GM19438 (cell line): Measurements from ENCODE around the gene VPS13D.

ENCODE experiments used
- ATAC-seq: cut with Tn5 transposase; IDR thresholded peaks from one replicate; pipeline ENCODE4 v1.9.1; 2021; ENCODE audit warnings: low read depth; ENCODE audit not compliant: unreplicated experiment

Gene VPS13D

DNA sequence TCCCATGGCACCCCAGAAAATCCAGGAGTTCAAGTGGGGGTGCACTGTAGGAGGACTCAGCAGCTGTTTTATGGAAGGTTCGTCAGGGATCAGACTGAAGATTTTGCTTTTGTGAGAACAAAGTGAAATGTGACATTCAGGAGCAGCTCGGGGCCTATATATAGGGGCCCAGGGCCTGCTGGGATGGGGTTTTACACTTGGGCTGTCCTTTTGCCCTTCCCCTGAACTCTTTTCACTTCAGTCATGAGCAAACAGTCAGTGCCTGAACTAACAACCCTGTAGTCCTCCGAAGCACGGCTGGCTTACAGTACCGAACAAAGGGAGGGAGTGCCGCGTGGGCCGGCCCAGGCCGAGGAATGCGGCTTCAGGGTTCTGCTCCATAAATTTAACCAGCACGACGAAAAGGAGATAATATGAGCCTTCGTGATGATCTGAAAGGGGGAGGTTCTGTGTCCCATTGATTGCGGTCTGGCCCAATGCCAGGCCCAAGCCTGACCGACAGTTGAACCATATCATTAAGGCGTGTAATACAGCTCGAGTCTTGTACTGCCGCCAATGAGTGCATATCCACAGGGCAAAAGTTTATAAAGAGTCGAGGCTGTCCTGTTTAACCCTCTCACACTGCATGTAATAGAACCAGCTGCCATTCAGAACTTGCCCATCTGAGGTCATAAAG, 248.2 kb downstream of the VPS13D start:
- ATAC-seq = no peak

DNA sequence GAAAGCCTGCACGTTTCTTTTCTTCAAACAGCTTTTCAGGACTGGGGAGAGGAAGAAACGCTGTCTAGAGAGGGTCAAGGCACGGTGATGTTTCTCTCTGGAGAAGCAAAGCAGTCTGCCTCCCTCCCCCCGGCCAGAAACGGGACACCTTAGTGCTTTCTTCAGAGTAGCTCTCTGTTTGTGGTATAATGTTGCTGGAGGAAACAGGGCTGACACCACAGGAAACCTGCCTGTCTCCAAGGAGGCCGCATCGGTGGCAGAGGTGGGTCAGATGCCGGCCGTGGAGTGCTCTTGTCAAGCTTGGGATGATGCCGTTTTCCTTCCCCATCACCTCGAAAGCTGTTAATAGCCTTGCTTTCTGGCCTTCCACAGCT, 248.8 kb downstream of the VPS13D start:
- no peak for ATAC-seq

DNA sequence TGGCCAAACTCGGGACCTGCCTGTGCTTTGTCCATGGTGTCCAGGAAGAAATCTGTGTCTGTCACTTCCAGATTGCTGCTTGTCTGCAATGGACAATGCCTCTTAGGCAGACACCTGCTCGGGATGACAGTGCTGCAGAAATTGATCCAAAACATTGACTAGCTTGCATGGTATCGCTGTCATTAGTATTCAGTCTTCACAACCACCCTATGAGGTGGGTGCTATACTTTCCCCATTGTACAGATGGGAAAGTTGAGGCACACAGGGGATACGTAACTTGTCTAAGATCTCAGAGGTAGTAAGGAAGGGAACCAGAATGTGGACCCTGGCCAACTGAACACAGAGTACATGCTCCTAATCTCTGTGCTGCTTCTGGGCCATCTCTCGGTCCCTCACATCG, 249.5 kb downstream of the VPS13D start:
- no peak for ATAC-seq

DNA sequence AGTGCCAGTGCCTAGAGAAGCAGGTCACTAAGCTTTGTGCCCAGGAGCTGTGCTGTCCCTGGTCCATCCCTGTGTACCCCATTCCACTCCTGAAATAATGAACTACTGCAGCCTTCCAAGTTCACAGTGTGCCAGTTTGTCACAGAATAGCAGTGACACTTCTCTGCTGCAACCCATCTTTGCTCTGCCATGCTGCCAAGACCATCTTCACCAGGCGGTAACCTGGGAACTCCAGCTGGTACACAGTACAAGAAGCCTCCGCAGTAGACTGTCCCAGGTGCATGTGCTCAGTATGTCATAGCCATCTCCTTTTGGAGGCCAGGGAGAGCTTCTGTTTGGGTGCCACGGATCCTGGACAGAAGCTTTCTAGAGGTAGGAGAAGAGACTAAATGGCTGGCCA, 250.2 kb downstream of the VPS13D start:
- no peak for ATAC-seq

DNA sequence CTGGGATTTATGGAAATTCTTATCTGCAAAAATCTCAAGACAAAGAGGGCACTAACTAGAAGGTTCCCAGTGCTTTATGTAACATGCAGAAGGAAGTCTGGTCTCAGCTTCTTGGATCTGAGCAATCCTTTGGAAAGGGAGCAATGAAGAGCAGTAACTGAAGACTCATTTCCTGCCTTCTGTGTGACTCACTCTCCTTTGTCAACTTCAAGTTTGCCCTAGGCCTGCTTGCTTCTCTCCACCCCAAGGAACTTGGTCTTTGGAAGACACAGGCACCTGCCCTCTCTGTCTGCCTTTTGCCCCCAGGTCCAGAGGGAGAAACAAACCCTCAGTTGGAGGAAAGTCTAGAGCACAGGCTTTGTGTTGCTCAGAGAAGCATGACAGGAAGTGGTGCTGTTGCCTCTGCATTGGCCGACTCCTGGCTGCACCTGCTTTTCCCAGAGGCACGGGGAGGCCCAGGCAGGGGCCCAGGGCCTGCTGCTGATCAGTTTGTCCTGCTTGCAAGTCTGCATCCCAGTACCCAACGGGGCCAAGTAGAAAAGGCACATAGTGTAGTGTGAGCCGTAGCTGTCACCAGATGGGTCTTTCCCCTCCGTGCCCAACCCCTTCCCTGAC, 251.0 kb downstream of the VPS13D start:
- no peak for ATAC-seq

DNA sequence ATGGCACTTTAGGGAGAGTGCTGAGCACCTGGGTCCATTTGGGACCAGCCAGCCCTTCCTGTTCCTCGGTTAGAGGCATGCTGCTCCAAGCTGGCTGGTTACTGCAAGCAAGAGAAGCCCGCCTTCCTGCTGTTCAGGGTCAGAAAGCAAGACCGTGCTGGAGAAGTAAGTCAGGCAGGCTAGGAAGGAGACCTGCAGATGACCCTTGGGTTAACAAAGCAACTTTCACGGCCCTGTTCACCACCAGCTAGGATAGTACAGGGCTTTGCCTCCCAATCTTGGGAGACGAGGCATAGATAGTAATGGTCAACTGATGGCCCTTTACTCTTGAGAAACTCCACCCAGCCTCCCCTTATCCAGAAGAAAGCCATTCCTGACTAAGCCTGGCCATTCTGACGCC, 252.1 kb downstream of the VPS13D start:
- ATAC-seq = no peak

DNA sequence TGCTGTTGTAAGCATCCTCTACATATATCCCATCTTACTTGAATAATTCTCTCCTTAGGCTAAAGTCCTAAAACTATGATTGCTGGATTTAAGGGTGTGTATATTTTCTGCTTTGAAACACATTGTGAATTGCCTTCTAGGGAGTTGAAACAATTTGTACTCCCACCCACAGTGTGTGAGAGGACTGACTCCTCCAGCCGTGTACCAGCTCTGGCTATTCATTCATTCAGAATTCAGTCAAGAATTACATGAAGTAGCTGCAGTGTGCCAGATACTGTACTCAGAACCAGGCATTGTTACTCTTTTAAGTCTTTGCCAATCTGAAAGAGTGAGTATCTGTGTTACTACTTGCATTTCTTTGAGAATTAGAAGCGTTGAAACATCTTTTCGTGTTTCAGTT, 253.2 kb downstream of the VPS13D start:
- ATAC-seq = no peak

DNA sequence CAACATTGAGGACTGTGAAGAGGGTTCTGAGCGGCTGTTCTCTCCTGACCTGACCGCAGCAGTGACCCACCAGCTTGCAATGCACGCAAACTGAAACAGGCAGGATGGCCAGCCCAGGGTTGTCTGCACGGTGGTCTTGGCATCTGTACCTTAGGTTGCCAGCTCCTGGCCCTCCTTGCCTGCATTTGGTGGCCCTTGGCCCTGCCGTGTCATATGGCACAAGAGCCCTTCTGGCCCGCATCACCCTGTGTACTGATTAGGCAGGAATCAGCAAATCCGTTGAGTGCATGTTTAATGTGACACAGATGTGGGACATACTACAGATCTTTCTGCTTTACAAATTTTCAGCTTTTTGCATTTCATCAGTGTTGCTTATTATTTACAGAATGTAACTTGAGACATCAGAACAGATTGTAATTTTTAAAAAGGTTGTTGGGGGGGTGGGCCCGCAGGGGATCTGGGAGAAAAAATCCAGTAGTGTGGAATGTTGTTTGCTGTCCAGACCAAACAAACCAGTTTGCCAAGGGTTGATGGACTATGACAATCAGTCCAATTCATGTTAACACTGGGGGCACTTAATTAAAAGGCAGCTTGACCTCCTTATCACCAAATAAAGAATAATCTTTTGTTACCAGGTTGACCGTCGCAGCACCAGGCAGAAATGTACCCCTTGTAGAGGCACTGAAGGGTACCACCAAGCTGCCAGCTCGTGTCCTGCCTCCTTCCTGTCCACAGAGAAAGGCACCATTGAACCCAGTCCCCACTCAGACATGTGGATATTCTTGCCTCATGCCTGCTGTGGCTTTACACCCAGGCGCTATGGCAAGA, 255.6 kb downstream of the VPS13D start:
- no peak for ATAC-seq

DNA sequence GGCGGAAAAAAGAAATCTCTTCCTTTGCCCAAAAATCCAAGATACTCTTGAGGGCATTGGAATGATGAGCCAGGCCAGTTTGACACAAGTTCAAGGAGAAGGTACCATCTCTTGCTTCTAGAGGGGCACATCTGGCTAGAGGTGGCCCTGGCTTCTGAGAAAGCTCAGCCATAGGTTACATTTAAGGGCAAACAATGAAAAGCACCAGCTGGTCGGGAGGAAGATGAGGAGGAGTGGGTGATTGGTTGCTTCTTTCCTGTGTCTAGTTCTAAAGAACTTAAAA, 256.2 kb downstream of the VPS13D start:
- ATAC-seq = no peak

DNA sequence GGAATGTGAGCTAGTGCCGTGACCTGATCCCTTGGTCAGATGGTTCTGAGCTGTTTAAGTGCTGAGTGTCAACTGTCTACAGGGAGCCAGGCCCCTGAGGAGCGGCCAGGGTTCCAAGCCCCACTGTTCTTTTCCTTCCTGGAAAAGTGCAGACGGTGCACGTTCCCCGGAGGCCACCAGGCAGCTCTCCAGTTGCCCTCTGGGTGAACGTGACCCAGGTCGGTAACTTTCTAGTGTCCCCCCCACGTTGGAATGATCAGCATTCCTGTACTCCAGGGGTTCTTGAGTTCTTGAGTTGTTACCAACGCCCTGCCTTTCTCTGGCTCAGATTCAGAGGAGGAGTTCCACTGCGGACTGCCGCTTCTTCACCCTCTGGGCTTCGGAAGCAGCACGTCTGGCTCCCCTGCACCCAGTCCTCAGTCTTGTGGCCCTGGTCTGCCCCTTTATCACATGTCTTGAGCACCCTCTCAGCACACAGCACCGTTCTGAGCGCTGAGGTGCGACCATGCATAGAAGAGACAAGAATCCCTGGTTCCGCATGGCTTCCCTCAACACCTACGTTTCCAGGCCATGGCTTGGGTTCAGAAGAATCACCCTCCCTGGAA, 256.7 kb downstream of the VPS13D start:
- no peak for ATAC-seq

DNA sequence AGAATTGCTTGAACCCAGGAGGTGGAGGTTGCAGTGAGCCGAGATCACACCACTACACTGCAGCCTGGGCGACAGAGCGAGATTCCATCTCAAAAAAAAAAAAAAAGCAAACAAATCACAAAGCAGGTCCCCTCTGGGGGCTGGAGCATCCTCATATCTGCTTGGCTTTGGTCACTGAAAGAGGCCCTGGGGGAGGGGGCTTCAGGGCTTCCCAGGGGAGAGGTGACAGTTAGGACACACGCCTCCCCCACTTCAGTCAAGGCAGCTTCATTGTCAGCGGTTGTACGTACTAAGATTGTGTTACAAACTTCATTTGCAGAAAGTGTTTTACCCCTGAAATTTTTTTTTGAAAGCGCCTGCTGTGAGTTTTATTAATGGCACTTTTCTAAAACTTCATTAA, 257.7 kb downstream of the VPS13D start:
- ATAC-seq = no peak

DNA sequence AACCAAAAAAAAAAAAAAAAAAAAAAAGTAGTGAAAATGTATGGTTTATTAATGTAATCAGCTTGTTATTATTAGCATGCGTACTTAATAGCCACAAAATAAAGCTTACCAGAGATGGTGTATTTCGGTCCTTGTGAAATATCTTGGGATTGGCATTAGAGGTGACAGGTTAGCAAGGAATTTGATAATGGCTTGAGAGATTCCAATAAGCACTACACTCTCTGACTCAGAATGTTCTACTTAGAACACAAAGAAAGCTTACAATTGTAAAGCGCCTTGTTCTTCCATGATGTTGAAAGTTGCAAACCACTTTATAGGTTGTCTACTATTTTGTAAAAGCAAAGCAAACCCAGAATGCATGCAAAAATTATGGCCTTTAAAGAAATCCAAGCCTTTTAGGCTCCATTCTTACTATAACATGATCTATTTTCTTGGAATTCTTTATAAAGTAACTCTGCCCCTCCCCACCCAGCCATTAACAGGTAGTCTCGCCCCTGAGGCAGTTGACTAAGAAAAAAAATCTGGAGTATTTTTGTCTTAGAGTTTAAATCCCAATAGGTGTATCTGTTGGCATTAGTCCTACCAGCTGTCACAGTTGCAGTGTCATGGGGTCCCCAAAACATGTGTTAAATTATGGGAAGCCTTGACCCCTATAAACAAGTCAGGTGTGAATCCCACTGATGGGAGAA, 259.0 kb downstream of the VPS13D start:
- ATAC-seq = no peak

DNA sequence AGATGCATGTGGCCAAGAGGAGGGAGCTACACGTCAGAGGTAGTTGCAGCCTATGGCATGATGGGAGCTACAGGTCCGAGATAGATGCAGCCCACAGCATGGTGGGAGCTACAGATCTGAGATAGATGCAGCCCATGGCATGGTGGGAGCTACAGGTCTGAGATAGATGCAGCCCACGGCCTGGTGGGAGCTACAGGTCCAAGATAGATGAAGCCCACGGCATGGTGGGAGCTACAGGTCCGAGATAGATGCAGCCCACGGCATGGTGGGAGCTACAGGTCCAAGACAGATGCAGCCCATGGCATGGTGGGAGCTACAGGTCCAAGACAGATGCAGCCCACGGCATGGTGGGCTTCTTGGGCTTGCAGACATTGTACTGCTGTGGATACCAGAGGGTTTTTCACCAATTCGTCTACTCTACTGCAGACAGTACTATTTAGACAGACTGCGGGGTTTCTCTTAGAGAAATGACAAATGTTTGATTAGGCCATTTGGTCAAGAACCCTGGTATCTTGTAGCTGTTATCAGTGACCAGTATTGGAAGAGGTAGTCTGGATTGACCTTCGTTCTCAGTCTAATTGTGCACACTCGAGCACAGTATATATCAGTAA, 260.8 kb downstream of the VPS13D start:
- ATAC-seq = no peak

DNA sequence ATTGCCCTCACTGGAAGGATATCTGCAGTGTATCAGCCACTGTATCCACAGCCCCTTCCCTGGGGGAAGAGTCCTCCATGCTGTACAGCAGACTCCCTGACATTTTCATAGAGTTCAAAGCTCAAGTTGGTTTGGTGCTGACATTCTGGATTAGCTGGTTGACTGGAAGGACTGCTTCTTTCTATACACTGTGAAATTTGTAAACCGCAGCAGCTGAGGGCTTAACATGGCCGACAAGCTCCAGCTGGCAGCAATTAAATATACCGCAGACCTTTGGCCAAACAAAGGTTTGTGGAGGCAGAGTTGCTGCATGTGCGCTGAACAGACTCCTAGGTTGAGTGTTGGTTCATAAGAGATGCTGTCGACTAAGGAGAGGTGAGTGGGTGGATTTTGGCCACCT, 261.8 kb downstream of the VPS13D start:
- ATAC-seq = no peak

DNA sequence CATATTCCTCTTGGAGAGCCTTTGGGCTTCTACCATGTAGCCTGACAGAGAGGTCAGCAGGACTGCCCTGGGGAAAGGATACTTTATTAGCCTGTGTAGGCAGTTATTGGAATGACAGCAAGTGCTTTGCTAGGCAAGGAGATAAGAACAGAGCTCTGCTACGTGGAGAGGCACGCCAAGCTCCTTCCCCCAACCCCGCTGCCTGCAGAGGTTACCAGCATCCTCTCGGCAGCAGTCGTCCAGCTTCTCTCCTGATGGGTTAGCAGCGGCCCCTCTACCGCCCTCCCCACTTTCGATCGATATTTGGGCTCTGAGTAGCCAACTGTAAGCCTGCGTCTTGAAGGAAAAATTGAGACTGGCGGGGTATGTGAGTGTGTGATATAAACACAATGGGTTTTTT, 265.9 kb downstream of the VPS13D start:
- ATAC-seq = no peak

DNA sequence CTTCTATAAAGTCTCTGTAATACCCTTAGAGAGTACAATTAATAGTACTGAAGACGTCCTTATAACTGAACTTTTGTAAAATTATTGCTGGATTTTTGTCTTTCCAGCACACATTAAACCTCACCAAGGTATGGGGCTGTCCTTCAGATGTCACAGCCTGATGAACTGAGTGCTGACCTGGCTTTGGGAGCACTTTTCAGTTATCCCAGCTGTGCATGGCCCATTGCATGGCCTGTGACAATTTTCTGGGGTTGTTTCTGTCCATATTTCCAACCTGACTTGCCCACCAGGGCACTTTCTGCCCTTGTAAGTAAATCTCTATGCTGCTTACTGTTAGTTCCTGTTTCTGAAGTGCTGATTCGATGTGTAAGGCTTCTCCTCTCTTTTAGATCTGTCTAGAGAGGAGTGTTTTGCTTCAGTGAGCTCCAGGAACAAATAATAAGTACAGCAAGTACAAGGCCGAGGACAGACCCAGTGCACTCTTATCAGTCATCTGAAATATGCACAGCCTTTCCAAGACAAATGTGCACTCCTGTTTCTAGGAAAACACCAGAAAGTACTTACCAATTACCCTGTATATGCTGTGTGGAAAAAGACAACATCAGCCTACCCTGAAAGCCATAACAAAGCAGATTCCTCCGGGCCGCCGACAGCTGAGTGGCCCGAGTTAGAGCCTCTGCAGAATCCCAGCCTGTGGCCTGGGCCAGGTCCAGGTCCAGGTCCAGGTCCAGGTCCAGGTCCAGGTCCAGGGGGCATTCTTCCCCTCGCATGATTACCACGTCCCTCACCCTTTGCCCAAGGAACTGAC, 266.5 kb downstream of the VPS13D start:
- no peak for ATAC-seq

DNA sequence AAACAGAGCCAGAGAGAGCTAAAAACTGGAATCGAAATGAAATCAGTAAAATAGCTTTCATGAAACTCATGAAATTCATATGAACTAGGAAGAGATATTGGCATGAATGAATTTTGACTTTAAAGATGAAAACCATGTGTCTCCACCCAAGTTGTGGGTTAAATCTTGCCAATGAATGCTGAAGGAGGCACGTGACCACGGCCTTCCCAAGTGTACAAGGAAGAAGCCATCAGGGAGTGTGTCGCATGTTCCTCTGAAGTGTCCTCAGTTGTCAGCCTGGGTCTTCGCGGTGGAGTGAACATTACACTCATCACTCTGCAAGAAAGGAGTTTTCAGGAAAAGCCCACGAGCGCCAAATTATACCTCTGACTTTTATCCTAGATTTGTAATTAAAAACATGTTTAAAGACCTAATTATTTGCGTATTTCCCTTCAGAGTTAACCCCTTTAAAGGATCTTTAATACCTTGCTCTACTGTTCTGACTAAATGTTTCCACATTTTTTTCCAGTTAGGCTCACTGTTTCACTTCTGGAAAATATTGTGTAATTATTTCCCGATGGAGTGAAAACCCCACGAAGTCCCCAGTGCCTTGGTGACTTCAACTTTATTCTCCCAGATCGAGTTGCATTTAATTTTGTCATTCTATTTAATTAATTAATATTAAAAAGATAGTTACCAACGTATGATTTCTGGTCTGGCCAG, 269.9 kb downstream of the VPS13D start:
- ATAC-seq = no peak

DNA sequence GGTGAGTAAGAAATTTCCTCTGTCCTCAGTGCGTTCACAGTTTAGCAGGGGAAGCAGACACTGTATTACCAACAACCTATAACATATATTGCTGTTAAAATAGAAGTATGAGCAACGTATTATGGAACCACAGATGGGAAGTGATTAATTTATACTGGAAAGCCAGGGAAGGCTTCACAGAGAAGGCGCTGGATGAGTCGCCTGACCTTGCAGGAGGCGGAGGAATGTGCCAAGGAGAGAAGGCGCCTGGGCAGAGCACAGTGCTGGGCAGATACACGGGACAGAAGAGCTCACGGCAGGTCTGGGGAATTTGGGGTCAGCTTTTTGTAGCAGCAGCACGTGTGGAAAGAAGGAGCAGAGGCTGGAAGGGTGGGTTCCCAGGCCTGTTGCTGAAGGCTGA, 271.8 kb downstream of the VPS13D start:
- ATAC-seq = no peak

DNA sequence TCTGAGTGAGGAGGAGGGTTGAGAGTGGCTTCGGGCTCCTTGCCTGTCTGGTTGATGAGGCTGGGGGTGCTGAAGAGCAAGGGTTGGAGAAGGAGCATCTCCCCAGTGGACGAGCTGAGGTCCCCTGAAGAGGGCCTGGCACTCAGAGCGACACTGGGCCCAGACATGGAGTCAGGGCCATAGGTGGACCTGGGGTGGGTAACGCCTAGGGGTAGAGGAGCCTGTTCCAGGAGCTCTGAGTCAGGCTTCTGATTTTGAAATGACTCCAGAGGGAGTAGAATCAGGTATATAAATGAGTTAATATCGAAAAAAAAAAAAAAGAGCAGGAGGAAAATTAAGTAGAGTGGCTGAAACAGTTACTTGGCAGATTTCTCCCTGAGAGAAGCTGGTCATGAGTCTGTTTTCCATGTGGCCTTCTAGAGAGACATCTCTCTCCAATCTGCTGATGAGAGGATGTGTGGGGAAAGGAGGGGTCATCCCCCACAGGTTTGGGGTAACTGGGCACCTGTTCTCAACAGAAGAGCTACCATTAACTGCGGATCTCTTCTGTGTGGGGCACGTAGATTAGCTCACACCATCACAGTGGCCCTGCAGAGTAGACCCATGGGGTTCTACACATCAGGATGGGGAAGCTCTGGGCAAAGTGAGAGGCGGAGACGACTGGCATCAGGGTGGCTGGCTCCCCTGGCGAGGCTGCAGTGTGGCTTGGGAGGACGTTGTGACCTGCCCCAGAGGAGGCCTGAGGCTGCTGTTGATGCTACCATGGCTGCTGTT, 272.7 kb downstream of the VPS13D start:
- ATAC-seq = no peak
